ENCODE results near the gene SERPINE3.

GRCh38 chr13:51373451-51373850 is 34.0 kb downstream of the SERPINE3 start:
- TF ChIP-seq CTCF (IDR thresholded peaks at IDR 0.05) (no peak), POLR2A (IDR thresholded peaks at IDR 0.05) (no peak)

Data from thyroid gland (tissue), 4 donors.